ENCODE data around the gene MECR.

MECR gene

DNA sequence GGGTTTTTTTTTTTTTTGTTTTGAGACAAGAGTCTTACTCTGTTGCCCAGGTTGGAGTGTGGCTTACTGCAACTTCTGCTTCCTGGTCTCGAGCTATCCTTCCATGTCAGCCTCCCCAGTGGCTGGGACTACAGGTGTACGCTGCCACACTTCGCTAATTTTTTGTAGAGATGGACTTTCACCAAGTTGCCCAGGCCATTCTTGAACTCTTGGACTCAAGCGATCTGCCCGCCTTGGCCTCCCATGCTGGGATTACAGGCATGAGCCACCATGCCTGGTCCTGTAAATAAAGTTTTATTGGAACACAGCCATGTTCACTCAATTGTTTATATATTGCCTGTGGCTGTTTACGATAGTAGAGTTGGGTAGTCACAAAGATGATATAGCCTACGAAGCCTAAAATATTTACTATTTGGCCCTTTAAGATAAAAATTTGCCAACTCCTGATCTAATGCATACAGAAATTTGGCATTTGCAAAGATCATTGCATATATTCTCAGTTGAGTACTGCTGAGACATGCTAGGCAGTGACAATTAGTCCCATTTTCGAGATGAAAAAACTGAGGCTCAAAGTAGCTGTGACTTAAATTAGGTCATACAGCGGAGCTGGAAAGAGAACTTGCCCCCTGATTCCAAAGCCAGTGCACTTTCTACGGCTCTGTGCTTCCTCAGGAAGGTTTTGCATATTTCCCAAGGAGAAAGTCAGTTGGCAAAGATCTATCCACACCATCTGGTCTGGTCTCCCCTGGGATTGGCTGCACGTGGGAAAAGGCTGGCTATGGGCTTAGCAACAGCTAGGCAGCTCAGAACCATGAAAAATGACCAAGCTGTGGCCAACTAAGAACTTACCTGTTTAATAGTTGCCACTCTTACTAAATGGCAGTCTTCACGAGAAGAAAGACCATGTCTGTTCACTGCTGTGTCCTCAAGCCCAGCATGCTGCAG lies 19.4 kb downstream of the MECR start:
- in situ Hi-C loops (cut with MboI; ENCODE audit: low sequenced_read_pairs): no loop called here

- in situ Hi-C loops (cut with MboI; ENCODE audit: low sequenced_read_pairs): no loop called here
These were observed 20.3 kb downstream of the MECR start for GRCh38 chr1:29210278-29211085.

DNA sequence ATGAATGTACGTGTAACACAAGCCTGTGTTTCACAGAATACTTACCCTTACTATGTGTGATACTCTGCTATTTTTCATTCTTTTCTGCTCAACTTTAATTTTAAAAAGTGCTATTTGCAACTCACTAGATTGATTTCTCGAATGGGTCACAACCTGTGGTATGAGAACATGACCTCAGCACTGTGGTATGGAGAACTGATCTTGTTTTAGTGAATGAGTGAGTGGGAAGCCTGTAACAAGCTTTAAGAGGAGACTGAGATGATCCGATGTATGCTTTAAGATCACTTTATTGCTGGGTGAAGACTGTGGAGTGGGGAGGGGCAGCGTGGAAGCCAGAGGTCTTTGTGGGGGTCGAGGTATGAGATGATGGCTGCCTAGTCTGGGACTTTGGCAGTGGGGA lies 21.6 kb downstream of the MECR start:
- in situ Hi-C loops (cut with MboI; ENCODE audit: low sequenced_read_pairs): no loop called here

GRCh38 chr1:29208442-29208841 lies 22.3 kb downstream of the MECR start:
- in situ Hi-C loops (cut with MboI; ENCODE audit: low sequenced_read_pairs): no loop called here

GRCh38 chr1:29202584-29203340 lies 28.0 kb downstream of the MECR start:
- in situ Hi-C loops (cut with MboI; ENCODE audit: low sequenced_read_pairs): loop anchor here (5.0 kb wide), 1 partner anchor 320 kb away; no protein-coding TSS in a partner anchor

DNA sequence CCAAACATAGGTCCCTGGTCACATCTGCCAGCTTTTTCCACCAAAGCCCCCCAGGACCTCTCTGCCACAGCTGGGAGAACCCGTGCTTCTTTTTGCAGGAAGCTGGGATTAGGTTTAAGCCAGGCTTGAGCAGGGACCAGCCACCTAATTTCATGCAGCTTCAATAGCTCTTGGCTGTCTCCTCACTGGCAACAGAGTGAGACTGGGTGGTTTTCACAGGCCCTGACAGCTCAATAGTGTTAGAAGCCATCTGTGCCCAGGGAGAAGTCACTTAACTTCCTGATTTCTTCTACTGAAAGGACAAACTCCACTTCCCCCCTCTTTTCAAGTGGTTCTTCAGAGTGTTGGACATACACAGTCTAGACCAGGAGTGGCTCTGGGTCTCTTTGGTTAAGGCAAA lies 28.7 kb downstream of the MECR start:
- in situ Hi-C loops (cut with MboI; ENCODE audit: low sequenced_read_pairs): loop anchor here (5.0 kb wide), 1 partner anchor 320 kb away; no protein-coding TSS in a partner anchor

GRCh38 chr1:29201595-29202051 lies 29.1 kb downstream of the MECR start:
- in situ Hi-C loops (cut with MboI; ENCODE audit: low sequenced_read_pairs): loop anchor here (5.0 kb wide), 1 partner anchor 319 kb away; no protein-coding TSS in a partner anchor

DNA sequence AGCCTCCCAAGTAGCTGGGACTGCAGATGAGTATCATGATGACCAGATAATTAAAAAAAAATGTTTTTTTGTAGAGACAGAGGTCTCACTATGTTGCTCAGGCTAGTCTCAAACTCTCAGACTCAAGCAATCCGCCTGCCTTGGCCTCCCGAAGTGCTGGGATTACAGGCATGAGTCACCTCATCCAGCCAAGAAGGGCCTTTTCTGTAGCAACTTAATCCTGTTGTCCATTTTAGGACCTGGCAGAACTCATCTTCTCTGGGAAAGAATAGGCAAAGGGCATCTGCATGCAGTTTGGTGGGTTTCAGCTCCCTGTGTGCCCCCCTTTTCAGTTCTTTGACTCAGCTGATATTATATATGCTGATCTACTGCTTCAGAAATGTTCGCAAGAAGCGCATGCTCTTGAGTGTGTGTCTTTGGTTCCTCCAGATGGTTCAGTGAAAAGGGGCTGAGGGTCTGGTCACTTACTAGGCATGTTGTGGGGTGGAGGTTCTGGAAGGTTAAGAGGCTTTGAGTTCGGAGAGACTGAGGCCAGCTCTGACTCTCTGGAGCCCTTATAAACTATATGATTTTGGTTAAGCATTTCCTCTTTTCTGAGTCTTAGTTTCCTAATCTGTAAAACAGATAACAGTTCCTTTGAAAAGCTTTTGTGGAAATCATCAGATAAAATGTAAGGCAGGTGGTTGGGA lies 29.7 kb downstream of the MECR start:
- in situ Hi-C loops (cut with MboI; ENCODE audit: low sequenced_read_pairs): loop anchor here (5.0 kb wide), 1 partner anchor 319 kb away; no protein-coding TSS in a partner anchor

- in situ Hi-C loops (cut with MboI; ENCODE audit: low sequenced_read_pairs): loop anchor here (10.0 kb wide), 1 partner anchor 413 kb away; no protein-coding TSS in a partner anchor
These were observed 32.7 kb downstream of the MECR start for GRCh38 chr1:29197993-29198392.

DNA sequence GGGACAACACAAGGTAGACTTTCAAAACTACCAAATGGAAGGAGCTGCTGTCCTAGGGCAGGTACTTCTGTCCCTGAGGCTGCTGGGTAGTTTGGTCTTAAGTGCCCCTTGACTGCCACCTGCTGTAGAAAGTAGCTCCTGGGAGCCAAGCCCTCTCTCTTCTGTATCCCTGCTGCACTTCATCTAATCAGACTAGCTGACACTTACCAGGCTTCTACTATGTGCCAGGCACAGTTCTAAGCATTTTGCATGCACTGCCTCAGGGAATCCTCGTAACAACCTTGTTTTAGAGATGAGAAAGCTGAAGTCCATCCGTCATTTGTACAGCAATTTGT lies 33.2 kb downstream of the MECR start:
- in situ Hi-C loops (cut with MboI; ENCODE audit: low sequenced_read_pairs): loop anchor here (10.0 kb wide), 1 partner anchor 413 kb away; no protein-coding TSS in a partner anchor

- in situ Hi-C loops (cut with MboI; ENCODE audit: low sequenced_read_pairs): loop anchor here (10.0 kb wide), 1 partner anchor 412 kb away; no protein-coding TSS in a partner anchor
These were observed 33.7 kb downstream of the MECR start for GRCh38 chr1:29196863-29197589.

DNA sequence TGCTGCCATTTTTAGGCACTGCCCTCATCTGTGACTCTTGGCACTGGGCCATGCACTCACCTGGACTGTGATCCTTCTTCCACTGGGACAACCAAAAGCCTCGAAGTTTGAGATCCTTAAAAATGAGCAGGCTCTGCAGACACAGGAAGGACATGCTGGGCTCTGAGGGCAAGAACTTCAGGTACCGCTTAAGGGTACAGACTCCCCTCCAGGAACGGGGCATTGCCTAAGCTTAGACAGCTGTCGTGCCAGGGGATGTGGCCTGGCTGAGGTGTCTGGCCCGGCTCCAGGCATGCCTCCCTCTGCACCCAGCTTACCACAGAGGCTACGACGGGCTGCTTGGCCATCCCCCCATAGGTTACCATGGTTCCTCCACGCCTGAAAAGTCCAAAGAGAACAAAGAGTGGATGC lies 34.8 kb downstream of the MECR start:
- in situ Hi-C loops (cut with MboI; ENCODE audit: low sequenced_read_pairs): loop anchor here (10.0 kb wide), 1 partner anchor 411 kb away; no protein-coding TSS in a partner anchor

- in situ Hi-C loops (cut with MboI; ENCODE audit: low sequenced_read_pairs): loop anchor here (10.0 kb wide), 1 partner anchor 409 kb away; no protein-coding TSS in a partner anchor
These were observed 36.8 kb downstream of the MECR start for GRCh38 chr1:29193879-29194455.

GRCh38 chr1:29190718-29191117 lies 40.0 kb downstream of the MECR start:
- in situ Hi-C loops (cut with MboI; ENCODE audit: low sequenced_read_pairs): loop anchor here (10.0 kb wide), 1 partner anchor 406 kb away; no protein-coding TSS in a partner anchor

DNA sequence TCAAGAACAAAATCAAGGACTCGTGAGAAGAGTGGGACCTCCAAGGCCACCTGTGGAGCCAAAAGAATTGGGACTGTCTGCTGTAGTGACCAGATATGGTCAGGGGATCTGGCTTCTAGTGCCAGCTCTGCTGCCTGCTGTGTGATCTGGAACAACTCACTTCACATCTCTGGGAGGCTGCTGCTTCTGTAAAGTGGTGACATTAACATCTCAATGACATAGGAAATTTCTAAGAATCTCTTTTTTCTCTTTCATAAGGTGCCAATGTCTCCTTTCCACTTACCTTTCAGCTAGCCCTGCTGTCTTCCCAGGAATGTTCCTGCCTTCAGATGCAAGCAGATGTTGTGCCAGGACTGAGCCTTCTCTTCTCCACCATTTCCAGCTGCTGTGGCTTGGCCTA lies 44.0 kb downstream of the MECR start:
- in situ Hi-C loops (cut with MboI; ENCODE audit: low sequenced_read_pairs): no loop called here

GRCh38 chr1:29186252-29186651 lies 44.5 kb downstream of the MECR start:
- in situ Hi-C loops (cut with MboI; ENCODE audit: low sequenced_read_pairs): no loop called here

- in situ Hi-C loops (cut with MboI; ENCODE audit: low sequenced_read_pairs): no loop called here
These were observed 47.4 kb downstream of the MECR start for GRCh38 chr1:29183287-29183686.

- in situ Hi-C loops (cut with MboI; ENCODE audit: low sequenced_read_pairs): no loop called here
These were observed 49.1 kb downstream of the MECR start, which contains the start of gene SRSF4 for GRCh38 chr1:29181413-29182225. Gene SRSF4 (minus strand): TSS chr1:29181900. CDS start chr1:29181752, 148 bp downstream.
